Type B pancreatic cell (in vitro differentiated cells): ENCODE data around the gene LRRK1. TPM values are rescaled to one million over a fixed set of nuclear protein-coding genes. Genes with fewer than 3 reads are reported as not detected.

Experiments
- DNase-seq: peaks from one replicate; pipeline ENCODE4 v3.0.0; 2021; ENCODE audit warnings: mixed read lengths; ENCODE audit not compliant: unreplicated experiment; ENCODE audit errors: extremely low spot score
- H3K27ac Mint-ChIP-seq: 2 replicates; pipeline ENCODE4 v1.8.0; 2021; ENCODE audit warnings: mild to moderate bottlenecking, mixed read lengths
- H3K27me3 Mint-ChIP-seq: 2 replicates; pipeline ENCODE4 v1.8.0; 2021; ENCODE audit warnings: mixed read lengths
- H3K36me3 Mint-ChIP-seq: 2 replicates; pipeline ENCODE4 v1.8.0; 2021; ENCODE audit warnings: mixed read lengths
- H3K4me1 Mint-ChIP-seq: one replicate; pipeline ENCODE4 v1.8.0; 2021; ENCODE audit warnings: mixed read lengths; ENCODE audit not compliant: unreplicated experiment
- H3K4me3 Mint-ChIP-seq: 2 replicates; pipeline ENCODE4 v1.8.0; 2021; ENCODE audit warnings: mild to moderate bottlenecking, mixed read lengths
- H3K9me3 Mint-ChIP-seq: 2 replicates; pipeline ENCODE4 v1.8.0; 2021; ENCODE audit warnings: mixed read lengths
- CTCF ChIP-seq: fragments of 200-600 bp; sonication (generic); conservative IDR thresholded peaks from 2 replicates; pipeline ENCODE4 v1.5.0; 2021; ENCODE audit warnings: antibody characterized with exemption, mild to moderate bottlenecking
- total RNA-seq: library from RNA; stranded (reverse); gene quantifications from 2 replicates; pipeline ENCODE4 v1.2.1, GENCODE V29; 2021; ENCODE audit warnings: low replicate concordance

LRRK1 gene
- total RNA-seq, 1 donor from 2014 or later = 2.0 TPM

DNA sequence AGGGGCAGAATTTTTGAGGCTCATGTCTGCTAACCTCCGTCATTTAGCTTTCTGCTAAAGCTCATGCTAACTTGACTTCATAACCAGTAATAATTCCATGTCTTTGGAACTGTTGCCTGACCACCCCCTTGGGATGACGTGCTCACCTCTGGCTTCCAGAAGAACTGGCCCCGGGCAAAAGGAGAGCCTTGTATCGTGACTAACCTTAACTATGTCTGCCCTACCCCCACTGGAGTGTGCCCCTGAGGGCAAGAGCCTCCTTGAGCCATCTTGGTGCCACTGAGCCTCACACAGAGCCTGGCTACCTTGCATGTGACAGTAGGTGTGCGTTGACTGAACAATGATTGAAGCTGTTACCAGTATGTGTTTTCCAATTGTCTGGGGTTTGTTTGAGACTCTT, 4.7 kb downstream of the LRRK1 start:
- Mint-ChIP-seq H3K4me3 (no peak overlapping the region), H3K27ac (no peak overlapping the region), H3K27me3 (peaks cover 63% of the 10 kb centered on the region)

GRCh38 chr15:100924436-100924835, 5.3 kb downstream of the LRRK1 start:
- no peak overlapping the region for H3K27ac Mint-ChIP-seq
- peaks cover 67% of the 10 kb centered on the region for H3K27me3 Mint-ChIP-seq

More for the DNA sequence above, 4.7 kb downstream of the LRRK1 start:
- Mint-ChIP-seq H3K4me1 (peaks cover 3% of the 10 kb centered on the region), H3K36me3 (no peaks in the 10 kb centered on the region), H3K9me3 (peaks cover 3% of the 10 kb centered on the region)
- TF ChIP-seq CTCF = no peak
- DNase-seq = peak; percentile 56

DNA sequence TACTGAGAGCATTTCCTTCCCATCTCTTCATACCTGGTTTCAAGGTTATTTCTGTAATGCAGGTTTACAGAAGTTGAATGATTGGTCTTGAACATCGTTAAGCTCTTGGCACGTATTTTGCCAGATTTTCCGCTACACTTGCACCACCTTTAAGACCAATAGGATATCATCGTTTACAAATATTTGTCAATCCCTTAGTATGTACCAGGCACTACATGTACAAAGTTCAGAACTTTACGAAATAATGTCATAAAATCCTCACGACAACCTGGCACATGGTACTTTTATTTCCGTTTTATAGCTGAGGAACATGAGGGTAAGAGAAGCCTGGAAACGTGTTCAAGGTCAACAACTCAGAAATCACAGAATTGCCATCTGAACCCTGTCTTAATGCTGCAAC, 6.3 kb downstream of the LRRK1 start:
- Mint-ChIP-seq H3K27ac (no peak overlapping the region), H3K9me3 (peaks cover 6% of the 10 kb centered on the region), H3K4me1 (peaks cover 14% of the 10 kb centered on the region), H3K36me3 (no peaks in the 10 kb centered on the region), H3K27me3 (peaks cover 58% of the 10 kb centered on the region), H3K4me3 (no peak overlapping the region)
- no peak for TF ChIP-seq CTCF
- DNase-seq = no peak

More at GRCh38 chr15:100924436-100924835, 5.3 kb downstream of the LRRK1 start:
- peak; percentile 50 for DNase-seq
- Mint-ChIP-seq H3K36me3 (no peaks in the 10 kb centered on the region), H3K9me3 (peaks cover 6% of the 10 kb centered on the region), H3K4me1 (peaks cover 9% of the 10 kb centered on the region), H3K4me3 (no peak overlapping the region)
- no peak for TF ChIP-seq CTCF

DNA sequence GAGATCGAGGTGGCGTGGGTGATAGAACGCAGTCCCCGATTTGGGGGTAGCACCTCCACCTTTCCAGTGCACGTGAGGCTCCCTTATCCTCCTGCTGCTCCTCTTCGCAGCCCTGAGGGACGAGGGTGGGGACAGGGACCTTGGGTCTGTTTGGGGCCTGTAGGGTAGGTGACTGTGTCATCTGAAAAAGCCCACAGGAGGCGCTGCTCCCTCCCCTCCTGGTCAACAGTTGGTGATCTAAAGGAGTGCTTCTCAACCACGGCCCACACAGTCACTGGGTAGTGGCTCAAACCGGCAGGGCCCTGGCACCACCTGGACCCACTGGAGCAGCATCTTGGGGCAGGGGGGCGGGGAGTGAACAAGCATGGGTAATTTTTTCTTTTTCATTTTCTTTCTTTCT, 7.1 kb downstream of the LRRK1 start:
- H3K4me3 Mint-ChIP-seq = no peak overlapping the region
- no peak for TF ChIP-seq CTCF
- peaks cover 6% of the 10 kb centered on the region for H3K9me3 Mint-ChIP-seq
- H3K27ac Mint-ChIP-seq = no peak overlapping the region
- peak; percentile 32 for DNase-seq
- H3K36me3 Mint-ChIP-seq = no peaks in the 10 kb centered on the region
- peaks cover 50% of the 10 kb centered on the region for H3K27me3 Mint-ChIP-seq
- peaks cover 14% of the 10 kb centered on the region for H3K4me1 Mint-ChIP-seq

DNA sequence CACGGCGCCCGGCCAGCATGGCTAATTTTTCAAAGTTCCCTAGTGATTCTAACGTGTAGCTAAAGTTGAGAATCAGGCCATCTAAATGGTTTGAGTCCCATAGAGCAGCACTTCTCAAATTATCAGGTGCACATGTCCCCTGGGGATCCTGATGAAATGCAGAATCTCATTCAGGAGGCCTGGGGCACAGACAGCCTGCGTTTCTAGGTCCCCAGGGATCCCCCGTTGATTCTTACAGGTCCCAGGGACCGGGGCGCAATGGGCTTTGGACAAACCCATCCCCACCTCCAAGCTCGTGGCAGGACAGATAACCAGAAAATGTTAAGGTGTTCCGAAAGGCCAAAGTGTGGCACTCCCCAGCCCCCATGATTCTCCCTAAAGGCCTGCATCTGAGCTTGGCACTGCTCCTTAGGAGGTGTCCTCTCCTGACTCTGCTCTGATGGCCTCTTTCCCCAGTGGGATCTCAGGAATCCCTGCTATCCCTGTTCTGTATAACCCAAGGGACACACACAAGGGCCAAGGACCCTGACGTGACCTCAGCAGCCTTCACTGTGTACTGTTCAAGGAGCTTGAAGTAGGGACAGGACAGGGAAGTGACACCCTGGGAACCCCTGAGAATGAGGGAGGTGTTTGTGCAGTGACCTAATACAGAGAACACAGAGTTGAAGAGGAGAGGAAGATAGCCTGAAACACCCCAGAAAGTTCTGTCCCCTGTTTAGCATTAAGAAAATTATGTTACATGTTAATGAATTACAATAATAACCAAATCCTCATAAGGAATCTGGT, 8.0 kb downstream of the LRRK1 start:
- no peak for DNase-seq
- Mint-ChIP-seq H3K4me1 (peaks cover 15% of the 10 kb centered on the region), H3K36me3 (no peaks in the 10 kb centered on the region), H3K9me3 (peaks cover 6% of the 10 kb centered on the region), H3K27ac (no peak overlapping the region), H3K27me3 (peaks cover 41% of the 10 kb centered on the region), H3K4me3 (no peak overlapping the region)
- TF ChIP-seq CTCF = no peak
